SW 1271 (cell line): Measurements from ENCODE around the gene IRF2BPL.

ENCODE experiments used
- DNase-seq, 2 experiments: peaks; one replicate each; lab custom pipeline; 2025; lab: John Stamatoyannopoulos, UW

IRF2BPL gene

GRCh38 chr14:77028384-77029231 is at the start of gene IRF2BPL:
TSS of gene IRF2BPL (minus strand) at chr14:77028708. CDS start at chr14:77027792, 916 bp downstream.
- peak; percentile 89 to 98 for DNase-seq

- DNase-seq = no peak
Observed at GRCh38 chr14:77077040-77077439, 48.5 kb upstream of the IRF2BPL start.

GRCh38 chr14:77076113-77076631 is 47.7 kb upstream of the IRF2BPL start:
- DNase-seq = no peak

GRCh38 chr14:77074969-77075368 is 46.5 kb upstream of the IRF2BPL start:
- DNase-seq = no peak

GRCh38 chr14:77071938-77072388 is 43.5 kb upstream of the IRF2BPL start:
- no peak for DNase-seq

- no peak for DNase-seq
Observed at GRCh38 chr14:77069551-77069950, 41.0 kb upstream of the IRF2BPL start.

GRCh38 chr14:77068517-77069200 is 40.2 kb upstream of the IRF2BPL start:
- DNase-seq = no peak

- DNase-seq = peak in 1 of 2 experiments; percentile 54
Observed at GRCh38 chr14:77067632-77068516, 39.4 kb upstream of the IRF2BPL start.

- DNase-seq = no peak
Observed at GRCh38 chr14:77066578-77067172, 38.2 kb upstream of the IRF2BPL start.

GRCh38 chr14:77065851-77066577 is 37.5 kb upstream of the IRF2BPL start:
- DNase-seq = no peak

- no peak for DNase-seq
Observed at GRCh38 chr14:77064521-77065178, 36.1 kb upstream of the IRF2BPL start.

- DNase-seq = no peak
Observed at GRCh38 chr14:77063571-77064171, 35.2 kb upstream of the IRF2BPL start.

GRCh38 chr14:77062261-77062660 is 33.8 kb upstream of the IRF2BPL start:
- DNase-seq = no peak

- no peak for DNase-seq
Observed at GRCh38 chr14:77061630-77062257, 33.2 kb upstream of the IRF2BPL start.

GRCh38 chr14:77059276-77059915 is 30.9 kb upstream of the IRF2BPL start:
- no peak for DNase-seq

- no peak for DNase-seq
Observed at GRCh38 chr14:77058785-77059184, 30.3 kb upstream of the IRF2BPL start.

GRCh38 chr14:77058117-77058516 is 29.6 kb upstream of the IRF2BPL start:
- DNase-seq = no peak

GRCh38 chr14:77055981-77056380 is 27.5 kb upstream of the IRF2BPL start:
- DNase-seq = no peak

GRCh38 chr14:77055306-77055705 is 26.8 kb upstream of the IRF2BPL start:
- no peak for DNase-seq
